Measurements from ENCODE around the gene BRSK1. TPM values are rescaled to one million over a fixed set of nuclear protein-coding genes. Genes with fewer than 3 reads are reported as not detected.
"Not testable (repeated sequence)": the region's sequence is repeated elsewhere in the genome, so short reads cannot be mapped to it uniquely, and the experiment has no call there.

BRSK1 gene
- total RNA-seq, 8 experiments from 2014 or later, result 1.4 to 102 (median 77.8) TPM

GRCh38 chr19:55320844-55321419 is 37.1 kb downstream of the BRSK1 start:
- no peak for ATAC-seq (replicated peaks in 6 of 8)
- H3K4me1 ChIP-seq (replicated peaks in 1 of 2), result peaks cover 0 to 2% of the 10 kb centered on the region in 2 donors
- H3K27ac ChIP-seq, result no peak overlapping the region
- no peak overlapping the region for H3K4me3 ChIP-seq
- 40 to 73% methylated on average over 1 to 2 of the region's 8 CpGs; no CpG with 5 or more reads in 8 of the 10 experiments for WGBS, 10 experiments
- in situ Hi-C loops (cut with MboI; ENCODE audit: low pct_unique_long_range_greater_than_20kb in 2 of 9, low sequenced_read_pairs in 9 of 9, unreplicated experiment in 9 of 9), result no loop called here

- no peak for ATAC-seq (replicated peaks in 6 of 8)
- in situ Hi-C loops (cut with MboI; ENCODE audit: low pct_unique_long_range_greater_than_20kb in 2 of 9, low sequenced_read_pairs in 9 of 9, unreplicated experiment in 9 of 9), result no loop called here
- Histone ChIP-seq H3K4me1 (replicated peaks in 1 of 2) (peaks cover 0 to 2% of the 10 kb centered on the region in 2 donors), H3K27ac (no peak overlapping the region), H3K4me3 (no peak overlapping the region)
- WGBS, 10 experiments, result 20 to 100% (median 75%) methylated on average over 1 to 5 of the region's 9 CpGs; no CpG with 5 or more reads in 4 of the 10 experiments
Measured at GRCh38 chr19:55321466-55322137, 37.8 kb downstream of the BRSK1 start.

GRCh38 chr19:55322204-55322885 is 38.5 kb downstream of the BRSK1 start:
- Histone ChIP-seq H3K27ac (no peak overlapping the region), H3K4me3 (no peak overlapping the region), H3K4me1 (replicated peaks in 1 of 2) (peaks cover 0 to 2% of the 10 kb centered on the region in 2 donors)
- 60 to 89% (median 67%) methylated on average over 1 to 4 of the region's 12 CpGs; no CpG with 5 or more reads in 7 of the 10 experiments for WGBS, 10 experiments
- no peak for ATAC-seq (replicated peaks in 6 of 8)
- in situ Hi-C loops (cut with MboI; ENCODE audit: low pct_unique_long_range_greater_than_20kb in 2 of 9, low sequenced_read_pairs in 9 of 9, unreplicated experiment in 9 of 9), result no loop called here

GRCh38 chr19:55324662-55325061 is 40.9 kb downstream of the BRSK1 start:
- 71 to 91% methylated on average over 1 to 4 of the region's 6 CpGs; no CpG with 5 or more reads in 8 of the 10 experiments for WGBS, 10 experiments
- Histone ChIP-seq H3K4me1 (replicated peaks in 1 of 2) (peaks cover 0 to 2% of the 10 kb centered on the region in 2 donors), H3K4me3 (no peak overlapping the region), H3K27ac (no peak overlapping the region)
- ATAC-seq (replicated peaks in 6 of 8), result no peak
- in situ Hi-C loops (cut with MboI; ENCODE audit: low pct_unique_long_range_greater_than_20kb in 2 of 9, low sequenced_read_pairs in 9 of 9, unreplicated experiment in 9 of 9), result no loop called here

GRCh38 chr19:55325172-55325571 is 41.4 kb downstream of the BRSK1 start, which contains the start of gene TMEM150B:
Gene TMEM150B (minus strand): TSS chr19:55325341. CDS start chr19:55321036, 4,305 bp downstream.
- H3K4me1 ChIP-seq (replicated peaks in 1 of 2), result no peaks in the 10 kb centered on the region
- no peak for ATAC-seq (replicated peaks in 6 of 8)
- no peak within 1 kb of the TSS for H3K4me3 ChIP-seq
- H3K27ac ChIP-seq, result no peak within 1 kb of the TSS
- in situ Hi-C loops (cut with MboI; ENCODE audit: low pct_unique_long_range_greater_than_20kb in 2 of 9, low sequenced_read_pairs in 9 of 9, unreplicated experiment in 9 of 9), result no loop called here
- WGBS, 10 experiments, result 81 to 100% (median 94%) methylated on average over 1 to 11 of the region's 14 CpGs; no CpG with 5 or more reads in 1 of the 10 experiments

GRCh38 chr19:55328774-55329318 is 45.0 kb downstream of the BRSK1 start:
- in situ Hi-C loops (cut with MboI; ENCODE audit: low pct_unique_long_range_greater_than_20kb in 2 of 9, low sequenced_read_pairs in 9 of 9, unreplicated experiment in 9 of 9); H3K4me3 ChIP-seq; H3K27ac ChIP-seq; H3K4me1 ChIP-seq (replicated peaks in 1 of 2): not testable (repeated sequence)
- peak in 2 of 8 experiments; percentile 56 to 67 for ATAC-seq (replicated peaks in 6 of 8)
- 14 to 91% (median 67%) methylated on average over 1 to 4 of the region's 4 CpGs; no CpG with 5 or more reads in 1 of the 10 experiments for WGBS, 10 experiments

- H3K4me3 ChIP-seq; H3K4me1 ChIP-seq (replicated peaks in 1 of 2); ATAC-seq (replicated peaks in 6 of 8); in situ Hi-C loops (cut with MboI; ENCODE audit: low pct_unique_long_range_greater_than_20kb in 2 of 9, low sequenced_read_pairs in 9 of 9, unreplicated experiment in 9 of 9); H3K27ac ChIP-seq: not testable (repeated sequence)
- WGBS, 10 experiments, result 0 to 100% (median 86%) methylated on average over 1 to 4 of the region's 6 CpGs; no CpG with 5 or more reads in 1 of the 10 experiments
Measured at GRCh38 chr19:55329791-55330190, 46.0 kb downstream of the BRSK1 start.

- ATAC-seq (replicated peaks in 6 of 8), result peak in 7 of 8 experiments; percentile 1 to 38 (median 16)
- H3K27ac ChIP-seq, result no peak overlapping the region
- 64 to 100% (median 80%) methylated on average over 3 to 10 of the region's 11 CpGs; no CpG with 5 or more reads in 1 of the 10 experiments for WGBS, 10 experiments
Measured at GRCh38 chr19:55333870-55334269, 50.1 kb downstream of the BRSK1 start.

GRCh38 chr19:55336101-55336500 is 52.3 kb downstream of the BRSK1 start:
- 1 to 88% (median 67%) methylated on average over 2 to 7 of the region's 7 CpGs; no CpG with 5 or more reads in 2 of the 10 experiments for WGBS, 10 experiments
- Histone ChIP-seq H3K27ac (no peak overlapping the region), H3K4me3 (no peak overlapping the region), H3K4me1 (replicated peaks in 1 of 2) (peaks cover 0 to 5% of the 10 kb centered on the region in 2 donors)
- no peak for ATAC-seq (replicated peaks in 6 of 8)
- in situ Hi-C loops (cut with MboI; ENCODE audit: low pct_unique_long_range_greater_than_20kb in 2 of 9, low sequenced_read_pairs in 9 of 9, unreplicated experiment in 9 of 9), result no loop called here

More at GRCh38 chr19:55333870-55334269, 50.1 kb downstream of the BRSK1 start:
- Histone ChIP-seq H3K4me3 (no peak overlapping the region), H3K4me1 (replicated peaks in 1 of 2) (peaks cover 0 to 5% of the 10 kb centered on the region in 2 donors)
- in situ Hi-C loops (cut with MboI; ENCODE audit: low pct_unique_long_range_greater_than_20kb in 2 of 9, low sequenced_read_pairs in 9 of 9, unreplicated experiment in 9 of 9), result no loop called here

- in situ Hi-C loops (cut with MboI; ENCODE audit: low pct_unique_long_range_greater_than_20kb in 2 of 9, low sequenced_read_pairs in 9 of 9, unreplicated experiment in 9 of 9), result no loop called here
Measured at GRCh38 chr19:55339105-55339888, 55.5 kb downstream of the BRSK1 start, which contains the start of gene KMT5C. Gene KMT5C (plus strand): TSS chr19:55339876. CDS start chr19:55341937, 2,061 bp downstream.

GRCh38 chr19:55339889-55340783 is 56.3 kb downstream of the BRSK1 start:
- WGBS, 10 experiments, result 0% methylated on average over 2 of the region's 44 CpGs; no CpG with 5 or more reads in 9 of the 10 experiments
- Histone ChIP-seq H3K27ac (peak overlapping the region; percentile 86 to 88), H3K4me3 (peak overlapping the region; percentile 49 to 62 (median 56)), H3K4me1 (replicated peaks in 1 of 2) (peaks cover 6 to 8% of the 10 kb centered on the region in 2 donors)
- peak in 2 of 8 experiments; percentile 3 to 13 for ATAC-seq (replicated peaks in 6 of 8)
- in situ Hi-C loops (cut with MboI; ENCODE audit: low pct_unique_long_range_greater_than_20kb in 2 of 9, low sequenced_read_pairs in 9 of 9, unreplicated experiment in 9 of 9), result no loop called here

More at GRCh38 chr19:55339105-55339888, 55.5 kb downstream of the BRSK1 start, which contains the start of gene KMT5C:
- Histone ChIP-seq H3K4me3 (peak within 1 kb of the TSS; percentile 49 to 62 (median 56)), H3K27ac (peak within 1 kb of the TSS; percentile 94 to 100), H3K4me1 (replicated peaks in 1 of 2) (peaks cover 6 to 8% of the 10 kb centered on the region in 2 donors)
- peak; percentile 74 to 88 (median 85) for ATAC-seq (replicated peaks in 6 of 8)
- 0 to 3% (median 0%) methylated on average over 1 to 16 of the region's 63 CpGs; no CpG with 5 or more reads in 5 of the 10 experiments for WGBS, 10 experiments

All from motor neuron (in vitro differentiated cells).